ENCODE data around the gene MEGF6.

The MEGF6 gene

GRCh38 chr1:3552751-3553150, 58.6 kb downstream of the MEGF6 start:
- no peak for DNase-seq

DNA sequence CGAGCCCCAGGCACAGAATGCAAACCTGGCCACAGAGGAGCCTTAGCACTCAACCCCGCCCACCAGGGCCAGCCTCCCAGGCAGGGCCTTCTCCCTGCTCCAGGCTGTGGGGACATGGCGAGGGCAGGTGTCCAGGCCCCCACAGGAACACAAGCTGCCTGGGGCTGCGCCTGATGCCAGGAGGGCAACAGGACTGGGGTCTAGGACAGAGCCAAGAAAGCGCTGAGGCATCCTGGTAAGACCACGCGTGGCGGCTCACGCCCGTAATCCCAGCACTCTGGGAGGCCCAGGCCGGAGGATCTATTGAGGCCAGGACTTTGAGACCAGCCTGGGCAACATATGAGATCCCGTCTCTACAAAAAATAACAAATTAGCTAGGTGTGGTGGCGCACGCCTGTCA, 59.1 kb downstream of the MEGF6 start:
- no peak for DNase-seq

- no peak for DNase-seq
Observed at GRCh38 chr1:3551711-3552110, 59.6 kb downstream of the MEGF6 start.

GRCh38 chr1:3551290-3551678, 60.0 kb downstream of the MEGF6 start:
- DNase-seq, result no peak

- DNase-seq, result no peak
Observed at GRCh38 chr1:3550511-3551289, 60.6 kb downstream of the MEGF6 start.

GRCh38 chr1:3548895-3549294, 62.4 kb downstream of the MEGF6 start:
- DNase-seq, result no peak

DNA sequence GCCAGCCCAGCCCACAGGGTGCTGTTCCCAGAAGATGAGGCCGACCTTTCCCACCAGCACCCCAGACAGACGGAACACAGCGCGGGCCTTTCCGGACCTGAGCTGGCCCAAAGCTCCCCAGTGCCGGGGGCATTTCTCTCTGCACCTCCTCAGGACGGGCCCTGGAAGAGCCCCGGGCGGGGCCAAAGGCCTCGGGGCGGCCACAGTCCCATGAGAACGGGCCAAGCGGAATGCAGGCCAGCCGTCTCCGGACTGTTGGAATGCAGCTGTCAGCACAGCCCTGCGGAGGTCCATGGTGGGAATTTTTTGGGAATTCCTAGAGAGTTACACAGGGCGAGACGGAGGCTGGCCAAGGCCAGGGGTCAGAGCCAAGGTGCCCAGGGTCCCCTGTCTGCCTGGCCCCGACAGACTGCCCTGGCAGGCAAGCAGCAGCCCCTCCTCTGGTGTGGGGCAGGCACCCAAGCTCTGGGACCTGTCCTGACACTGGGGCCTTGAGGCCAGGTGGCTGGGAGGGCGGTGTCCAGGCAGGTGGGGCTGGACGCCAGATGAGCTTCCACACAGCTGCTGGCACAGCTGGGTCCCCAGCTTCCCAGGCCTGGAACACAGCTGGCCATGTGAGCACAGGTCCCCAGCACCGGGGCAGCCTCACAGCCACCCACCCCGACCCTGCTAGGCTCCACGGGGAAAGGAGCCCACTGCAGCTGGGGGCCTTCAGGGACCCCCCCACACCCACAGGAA, 63.0 kb downstream of the MEGF6 start:
- DNase-seq, result no peak

- no peak for DNase-seq
Observed at GRCh38 chr1:3547055-3548005, 64.0 kb downstream of the MEGF6 start.

GRCh38 chr1:3546048-3546384, 65.3 kb downstream of the MEGF6 start:
- DNase-seq, result no peak

DNA sequence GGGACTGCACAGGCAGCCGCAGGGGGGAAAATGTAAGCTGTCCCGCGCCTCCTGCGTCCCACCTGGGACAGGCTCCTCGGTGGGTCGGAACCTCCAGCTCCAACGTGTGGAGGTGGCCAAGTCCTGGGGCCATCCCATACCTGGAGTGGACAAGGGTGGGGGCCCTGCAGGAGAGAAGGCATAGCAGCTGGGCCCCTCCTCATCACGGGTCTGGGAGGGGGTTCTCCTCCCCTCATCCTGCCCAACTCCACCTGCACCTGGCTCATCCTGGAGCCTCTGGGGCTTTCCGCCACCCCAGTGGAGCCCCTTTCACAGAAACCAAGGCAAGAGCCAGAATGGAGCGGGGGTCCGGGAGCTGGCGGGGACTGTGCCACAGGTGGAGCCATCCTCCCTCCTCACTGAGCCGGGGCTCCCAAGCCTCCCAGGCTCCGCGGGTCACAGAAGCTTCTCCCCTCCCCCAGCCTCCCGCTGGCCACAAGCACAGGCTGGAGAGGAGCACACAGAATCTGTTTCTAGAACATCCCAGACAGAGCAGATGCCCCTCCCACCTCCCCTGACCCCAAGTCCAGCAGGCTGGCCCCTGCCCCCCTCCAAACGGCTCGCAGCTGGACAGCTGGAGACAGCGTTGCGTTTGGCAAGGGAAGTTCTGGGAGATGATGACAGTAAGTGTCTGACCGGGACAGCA, 65.8 kb downstream of the MEGF6 start:
- DNase-seq, result no peak

DNA sequence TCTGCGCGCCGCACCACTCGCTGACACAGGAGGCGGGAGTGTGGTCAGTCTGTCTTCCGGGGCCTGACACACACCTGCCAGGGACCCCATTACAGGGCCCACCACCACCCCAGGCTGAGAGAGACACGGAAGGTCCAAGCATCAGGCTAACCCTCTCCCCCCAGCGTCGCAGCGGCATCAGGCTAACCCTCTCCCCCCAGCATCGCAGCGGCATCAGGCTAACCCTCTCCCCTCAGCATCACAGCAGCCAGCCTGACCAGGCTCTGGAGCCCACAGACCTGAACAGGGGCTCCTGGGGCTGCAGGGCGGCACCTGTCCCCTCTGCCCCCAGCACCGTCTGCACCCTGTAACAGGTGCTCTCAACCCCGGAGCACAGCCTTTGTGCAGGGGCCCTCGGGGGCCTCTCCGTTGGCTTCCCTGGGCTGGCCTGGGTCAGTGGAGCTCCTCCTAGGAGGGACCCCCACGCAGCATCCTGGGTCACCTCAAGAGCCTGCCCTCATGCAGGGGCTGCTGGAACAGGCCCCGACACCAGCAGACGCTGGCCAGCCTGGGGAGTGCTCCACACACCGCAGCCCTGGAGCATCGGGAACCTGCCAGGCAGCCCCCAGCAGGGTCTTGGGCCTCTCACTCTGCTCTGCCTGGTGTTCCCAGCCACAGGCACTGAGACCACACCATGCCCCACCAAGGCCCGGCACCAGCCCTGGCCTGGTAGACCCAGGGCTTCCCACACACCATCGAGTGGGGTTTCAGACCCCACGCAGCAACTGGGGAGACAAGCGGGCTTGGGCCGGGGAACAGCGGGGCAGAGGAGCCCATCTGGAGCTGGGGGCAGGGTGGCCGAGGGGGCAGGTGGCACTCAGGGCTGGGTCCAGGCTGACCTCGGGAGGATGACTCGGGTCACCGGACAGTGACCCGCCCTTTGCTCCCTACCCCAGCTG, 67.0 kb downstream of the MEGF6 start:
- DNase-seq, result no peak

DNA sequence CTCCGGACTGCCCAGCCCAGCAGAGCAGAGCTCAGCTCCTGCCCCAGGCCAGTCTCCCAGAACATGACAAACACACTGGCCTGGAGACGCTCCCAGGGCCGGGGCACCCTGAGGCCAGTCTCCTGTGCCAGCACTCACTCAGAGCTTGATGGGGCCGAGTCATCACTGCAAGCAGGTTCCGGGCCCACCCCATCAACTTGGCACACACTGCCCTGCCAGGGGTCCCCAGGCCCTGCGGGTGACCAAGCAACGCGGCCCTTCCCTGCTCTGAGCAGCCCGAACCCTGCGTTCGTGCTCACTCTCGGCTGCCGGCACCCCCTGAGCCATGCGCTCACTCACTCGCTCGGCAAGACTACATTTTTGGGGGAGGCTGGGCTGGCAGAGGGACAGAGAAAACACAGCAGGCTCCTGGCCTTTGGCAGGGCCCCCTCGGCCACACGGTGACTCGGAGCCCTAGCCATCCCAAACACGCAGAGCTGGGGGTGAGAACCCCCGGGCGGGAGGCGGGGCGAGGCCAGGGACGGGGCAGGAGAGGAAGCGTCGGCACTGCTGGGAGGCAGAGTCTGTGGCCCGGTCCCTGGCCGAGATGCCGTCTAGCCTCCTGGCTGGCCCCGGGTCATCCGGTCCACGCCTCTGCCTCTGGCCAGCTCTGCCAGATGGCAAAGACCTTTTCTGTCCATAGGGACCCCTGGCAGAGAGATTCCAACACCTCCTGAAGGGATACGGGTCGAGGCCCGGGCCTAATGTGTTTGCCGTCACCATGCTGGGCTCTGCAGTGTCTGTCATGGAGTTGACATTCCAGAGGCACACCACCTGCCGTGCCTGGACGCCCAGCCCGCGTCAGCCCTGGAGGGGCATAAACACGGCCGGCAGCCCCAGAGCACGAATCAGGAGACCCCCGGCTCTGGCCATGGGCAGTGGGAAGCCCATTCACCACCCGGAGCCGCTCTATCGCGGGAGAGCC, 68.0 kb downstream of the MEGF6 start:
- no peak for DNase-seq

GRCh38 chr1:3542676-3543075, 68.6 kb downstream of the MEGF6 start:
- no peak for DNase-seq

DNA sequence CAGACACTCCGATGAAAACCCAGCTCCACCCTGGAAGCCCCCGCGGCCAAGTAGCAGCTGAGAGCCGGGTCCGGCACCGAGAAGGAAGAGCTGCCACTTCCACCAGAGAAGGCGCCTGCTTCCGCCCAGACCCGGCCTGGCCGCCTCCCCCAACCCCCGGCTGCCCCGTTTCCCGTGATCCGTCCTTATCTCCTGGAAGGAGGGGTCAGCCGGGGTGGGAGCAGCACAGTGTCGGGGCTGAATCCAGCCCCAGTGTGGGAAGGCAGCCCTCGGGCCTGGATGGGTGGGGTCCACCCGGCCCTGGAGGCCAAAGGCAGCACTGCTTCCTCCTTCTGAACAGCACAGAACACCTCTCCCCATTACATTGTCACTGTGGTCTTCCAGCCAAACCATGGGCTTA, 69.4 kb downstream of the MEGF6 start:
- DNase-seq, result no peak

DNA sequence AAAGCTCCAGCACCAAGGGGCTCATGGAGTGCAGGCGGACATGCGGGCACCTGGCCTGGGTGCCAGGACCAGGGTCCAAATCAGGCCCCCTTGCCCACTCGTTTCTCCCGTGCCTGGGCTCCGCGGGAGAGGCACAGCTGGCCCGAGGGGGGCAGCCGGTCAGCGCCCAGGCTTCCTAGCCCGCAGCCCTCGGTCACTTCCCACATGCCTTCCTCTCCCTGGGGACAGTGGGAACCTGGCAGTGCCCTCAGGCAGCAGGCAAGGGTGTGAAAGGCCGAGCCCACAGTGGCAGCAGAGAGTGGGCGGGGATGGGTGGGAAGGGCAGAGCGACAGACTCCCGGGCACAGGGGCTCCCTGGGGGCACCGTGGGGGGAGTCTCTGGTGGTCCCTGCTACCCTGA, 69.8 kb downstream of the MEGF6 start:
- no peak for DNase-seq

DNA sequence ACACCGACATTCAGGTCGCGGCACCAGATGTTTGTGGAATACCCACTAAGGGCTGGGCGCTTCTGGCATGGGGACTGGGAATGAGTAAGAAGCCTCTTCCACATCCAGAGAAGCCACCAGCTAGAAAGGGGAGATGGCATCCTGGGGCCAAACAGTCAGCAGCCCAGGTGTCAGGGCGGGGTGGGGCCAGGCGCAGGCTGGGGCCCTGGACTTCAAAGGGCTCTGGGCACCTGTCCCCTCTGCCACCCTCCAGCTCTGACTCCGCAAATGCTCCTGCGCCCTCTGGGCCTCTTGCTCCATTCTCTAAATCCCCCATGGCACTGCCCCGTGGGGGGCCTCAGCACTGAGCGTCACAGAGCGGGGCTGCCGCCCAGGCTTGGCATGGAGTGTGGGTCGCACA, 70.4 kb downstream of the MEGF6 start:
- no peak for DNase-seq

GRCh38 chr1:3539707-3540425, 71.4 kb downstream of the MEGF6 start:
- DNase-seq, result no peak

DNA sequence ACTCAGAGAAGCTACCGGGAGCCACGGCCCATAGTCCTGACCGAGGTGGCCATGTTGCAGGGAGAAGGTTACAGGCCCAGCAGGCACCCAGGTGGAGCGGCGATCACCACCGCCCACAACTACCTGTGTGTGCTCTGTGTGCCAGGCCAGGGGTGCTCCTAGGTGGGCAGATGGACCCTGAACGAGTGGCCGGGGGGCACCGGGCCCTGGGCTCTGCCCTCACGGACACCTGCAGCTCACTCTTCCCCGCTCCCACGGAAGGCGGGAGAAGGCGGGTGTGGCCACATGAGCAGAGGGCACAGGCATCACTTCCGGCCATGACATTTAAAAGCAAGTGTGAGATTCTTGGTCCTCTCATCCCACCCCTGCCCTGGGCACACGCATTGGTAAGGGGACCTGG, 73.9 kb downstream of the MEGF6 start:
- DNase-seq, result no peak

GRCh38 chr1:3536420-3537195, 74.7 kb downstream of the MEGF6 start:
- DNase-seq, result no peak
